ENCODE results near the gene IL1RL2. TPM values are rescaled to one million over a fixed set of nuclear protein-coding genes. Genes with fewer than 3 reads are reported as not detected.

IL1RL2 gene
- total and polyA plus RNA-seq, 4 donors: 0.35 to 1.3 (median 0.82) TPM

DNA sequence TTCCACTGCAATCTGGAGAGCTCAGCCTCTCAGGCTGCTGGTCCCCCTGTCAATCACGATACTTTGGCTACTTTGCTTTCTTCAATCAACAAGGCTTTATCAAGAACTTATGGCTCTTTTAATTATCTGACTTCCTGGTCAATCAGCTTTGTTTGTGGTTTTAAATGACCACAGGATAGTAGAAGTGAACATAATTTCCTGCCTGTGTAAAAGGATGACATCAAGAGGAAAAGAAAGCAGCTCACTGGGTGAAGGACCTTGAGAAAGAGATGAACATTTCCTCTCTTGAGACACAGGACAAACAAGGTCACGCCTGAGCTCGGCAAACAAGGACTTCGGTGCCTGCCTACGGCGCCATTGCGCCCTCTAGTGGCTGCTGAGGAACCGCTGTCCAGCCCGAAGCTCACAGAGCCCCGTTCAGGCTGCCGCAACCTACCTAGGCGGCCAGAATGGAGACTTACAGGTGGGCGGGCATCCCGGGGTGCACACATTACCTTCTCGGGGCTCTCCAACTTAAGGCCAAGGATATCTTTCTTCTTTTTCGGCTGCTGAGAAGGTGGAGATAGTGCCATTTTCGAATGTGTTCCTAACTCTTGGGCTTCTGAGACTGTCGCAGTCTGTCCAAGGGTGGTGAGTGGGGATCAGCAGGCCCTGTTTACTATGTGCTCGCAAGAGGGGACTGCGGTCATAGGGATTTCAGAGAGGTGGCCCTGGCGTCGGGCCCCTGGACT, 54.0 kb downstream of the IL1RL2 start:
- H3K27ac ChIP-seq (ENCODE audit: low read depth in 1 of 2, low read length in 1 of 2): peak overlapping the region; percentile 48 to 75
- no peak overlapping the region for H3K4me3 ChIP-seq
- H3K4me1 ChIP-seq (ENCODE audit: control insufficient read depth in 5 of 5, insufficient read depth in 5 of 5, low read length in 5 of 5): peaks cover 0 to 9% (median 7%) of the 10 kb centered on the region in 5 donors
- H3K36me3 ChIP-seq (ENCODE audit: control insufficient read depth in 4 of 4, insufficient read depth in 4 of 4, low read length in 4 of 4): no peaks in the 10 kb centered on the region
- H3K9ac ChIP-seq (ENCODE audit: insufficient read depth in 1 of 2, low read length in 2 of 2): peak overlapping the region in 1 of 2 donors; percentile 17
- H3K27me3 ChIP-seq (ENCODE audit: control insufficient read depth in 3 of 3, insufficient read depth in 3 of 3, low read length in 2 of 3): no peaks in the 10 kb centered on the region
- DNase-seq (peak; percentile 91 to 98 (median 93)), ATAC-seq (ENCODE audit: insufficient read depth, low FRiP score) (peak; percentile 95)
- no peaks in the 10 kb centered on the region for H3K9me3 ChIP-seq (ENCODE audit: control insufficient read depth in 4 of 4, insufficient read depth in 3 of 4, low read length in 3 of 4)
- WGBS, 2 donors: 13 to 16% methylated on average over 22 of the region's 22 CpGs
- TF ChIP-seq, protein P1, sequence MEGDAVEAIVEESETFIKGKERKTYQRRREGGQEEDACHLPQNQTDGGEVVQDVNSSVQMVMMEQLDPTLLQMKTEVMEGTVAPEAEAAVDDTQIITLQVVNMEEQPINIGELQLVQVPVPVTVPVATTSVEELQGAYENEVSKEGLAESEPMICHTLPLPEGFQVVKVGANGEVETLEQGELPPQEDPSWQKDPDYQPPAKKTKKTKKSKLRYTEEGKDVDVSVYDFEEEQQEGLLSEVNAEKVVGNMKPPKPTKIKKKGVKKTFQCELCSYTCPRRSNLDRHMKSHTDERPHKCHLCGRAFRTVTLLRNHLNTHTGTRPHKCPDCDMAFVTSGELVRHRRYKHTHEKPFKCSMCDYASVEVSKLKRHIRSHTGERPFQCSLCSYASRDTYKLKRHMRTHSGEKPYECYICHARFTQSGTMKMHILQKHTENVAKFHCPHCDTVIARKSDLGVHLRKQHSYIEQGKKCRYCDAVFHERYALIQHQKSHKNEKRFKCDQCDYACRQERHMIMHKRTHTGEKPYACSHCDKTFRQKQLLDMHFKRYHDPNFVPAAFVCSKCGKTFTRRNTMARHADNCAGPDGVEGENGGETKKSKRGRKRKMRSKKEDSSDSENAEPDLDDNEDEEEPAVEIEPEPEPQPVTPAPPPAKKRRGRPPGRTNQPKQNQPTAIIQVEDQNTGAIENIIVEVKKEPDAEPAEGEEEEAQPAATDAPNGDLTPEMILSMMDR (IDR thresholded peaks at IDR 0.05; ENCODE audit: control extremely low read depth, extremely low read depth): peak; percentile 95

- H3K4me3 ChIP-seq: no peak overlapping the region
- peaks cover 0 to 9% (median 7%) of the 10 kb centered on the region in 5 donors for H3K4me1 ChIP-seq (ENCODE audit: control insufficient read depth in 5 of 5, insufficient read depth in 5 of 5, low read length in 5 of 5)
- no peaks in the 10 kb centered on the region for H3K36me3 ChIP-seq (ENCODE audit: control insufficient read depth in 4 of 4, insufficient read depth in 4 of 4, low read length in 4 of 4)
- no peak overlapping the region for H3K9ac ChIP-seq (ENCODE audit: insufficient read depth in 1 of 2, low read length in 2 of 2)
- no peaks in the 10 kb centered on the region for H3K9me3 ChIP-seq (ENCODE audit: control insufficient read depth in 4 of 4, insufficient read depth in 3 of 4, low read length in 3 of 4)
- no peaks in the 10 kb centered on the region for H3K27me3 ChIP-seq (ENCODE audit: control insufficient read depth in 3 of 3, insufficient read depth in 3 of 3, low read length in 2 of 3)
- ATAC-seq (ENCODE audit: insufficient read depth, low FRiP score) (no peak), DNase-seq (peak in 1 of 3 donors; percentile 34)
- H3K27ac ChIP-seq (ENCODE audit: low read depth in 1 of 2, low read length in 1 of 2): no peak overlapping the region
- 61 to 69% methylated on average over 6 of the region's 6 CpGs for WGBS, 2 donors
- TF ChIP-seq, protein P1 (IDR thresholded peaks at IDR 0.05; ENCODE audit: control extremely low read depth, extremely low read depth): no peak
Observed at GRCh38 chr2:102241616-102242305, 54.9 kb downstream of the IL1RL2 start.

GRCh38 chr2:102245266-102246151, 58.7 kb downstream of the IL1RL2 start:
- H3K27ac ChIP-seq (ENCODE audit: low read depth in 1 of 2, low read length in 1 of 2): no peak overlapping the region
- TF ChIP-seq, protein P1 (IDR thresholded peaks at IDR 0.05; ENCODE audit: control extremely low read depth, extremely low read depth): no peak
- no peak for DNase-seq
- ATAC-seq (ENCODE audit: insufficient read depth, low FRiP score): no peak
- no peak overlapping the region for H3K9ac ChIP-seq (ENCODE audit: insufficient read depth in 1 of 2, low read length in 2 of 2)
- no peaks in the 10 kb centered on the region for H3K36me3 ChIP-seq (ENCODE audit: control insufficient read depth in 4 of 4, insufficient read depth in 4 of 4, low read length in 4 of 4)
- no peaks in the 10 kb centered on the region for H3K27me3 ChIP-seq (ENCODE audit: control insufficient read depth in 3 of 3, insufficient read depth in 3 of 3, low read length in 2 of 3)
- no peaks in the 10 kb centered on the region for H3K9me3 ChIP-seq (ENCODE audit: control insufficient read depth in 4 of 4, insufficient read depth in 3 of 4, low read length in 3 of 4)
- 91 to 95% methylated on average over 26 to 27 of the region's 27 CpGs for WGBS, 2 donors
- no peak overlapping the region for H3K4me3 ChIP-seq
- peaks cover 0 to 4% (median 3%) of the 10 kb centered on the region in 5 donors for H3K4me1 ChIP-seq (ENCODE audit: control insufficient read depth in 5 of 5, insufficient read depth in 5 of 5, low read length in 5 of 5)
